Transverse colon (tissue), 4 donors: ENCODE data around the gene MACC1. TPM values are rescaled to one million over a fixed set of nuclear protein-coding genes. Genes with fewer than 3 reads are reported as not detected.

Source experiments
- DNase-seq: peaks from one replicate; pipeline ENCODE4 v3.0.0-alpha.2; 2019
- H3K27ac ChIP-seq, 4 donors: fragments of 200-600 bp; sonication (generic); 2 replicates each; pipeline ENCODE4 v1.5.1; 2016 to 2018; ENCODE audit warnings: inconsistent platforms in 4 of 4
- H3K27me3 ChIP-seq: fragments of 200-600 bp; sonication (generic); 2 replicates; pipeline ENCODE4 v1.5.1; 2017; ENCODE audit warnings: inconsistent platforms
- H3K36me3 ChIP-seq, 4 donors: fragments of 200-600 bp; sonication (generic); 2 replicates each; pipeline ENCODE4 v1.5.1; 2017 to 2019; ENCODE audit warnings: inconsistent platforms in 4 of 4
- H3K4me1 ChIP-seq, 4 donors: fragments of 200-600 bp; sonication (generic); 2 replicates each; pipeline ENCODE4 v1.5.1; 2017 to 2020; ENCODE audit warnings: inconsistent platforms in 4 of 4
- H3K4me3 ChIP-seq, 4 donors: fragments of 200-600 bp; sonication (generic); 1 replicate in 1 of 4; 2 replicates in 3 of 4; pipeline versions ENCODE4 v1.5.1 to v1.6.1; 2017 to 2019; ENCODE audit warnings: inconsistent platforms in 4 of 4
- H3K9me3 ChIP-seq, 2 donors: fragments of 200-600 bp; sonication (generic); 2 replicates each; pipeline ENCODE4 v1.5.1; 2017 to 2019; ENCODE audit warnings: inconsistent platforms in 2 of 2
- EP300 ChIP-seq: sonication (generic); formaldehyde crosslinking; IDR thresholded peaks from one replicate; pipeline ENCODE4 v1.6.1; 2017; ENCODE audit warnings: antibody characterized with exemption, low read depth
- POLR2A ChIP-seq: fragments of 450-650 bp; IDR thresholded peaks from one replicate; pipeline ENCODE4 v1.6.1; 2016; ENCODE audit warnings: antibody characterized with exemption, mild to moderate bottlenecking, moderate library complexity
- POLR2AphosphoS5 ChIP-seq, 3 donors: sonication (generic); formaldehyde crosslinking; IDR thresholded peaks; one replicate each; pipeline ENCODE4 v1.6.1; 2016; ENCODE audit warnings: antibody characterized with exemption in 3 of 3
- WGBS, 2 donors: methylation state at CpG; one replicate each; pipeline ENCODE4 v1.1.5; 2018; ENCODE audit warnings: low coverage in 1 of 2; 5-methylcytosine and 5-hydroxymethylcytosine counted together
- in situ Hi-C, 4 donors: fragments of 200-750 bp; cut with MboI; loops; one replicate each; pipeline versions ENCODE4 v1.15.0 to v1.15.1; 2017; ENCODE audit warnings: low sequenced_read_pairs in 3 of 4, low pct_ligation_motif_present in 1 of 4, low pct_unique_long_range_greater_than_20kb in 1 of 4
- intact Hi-C: fragments of 100-400 bp; cut with DNase I; formaldehyde crosslinking; loops from one replicate; pipeline ENCODE4 v1.15.1; 2023; ENCODE audit warnings: low total_unique reads
- total RNA-seq, 4 donors: library from RNA; depleted of rRNA; stranded (reverse); fragments of >200 nt; gene quantifications; one replicate each; pipeline ENCODE4 v1.1.0, GENCODE V29; 2016
- TF ChIP-seq, protein P1 (sequence below), 5 experiments: fragments of 200-600 bp in 3 of 5; fragments of 450-650 bp in 2 of 5; sonication (generic) in 3 of 5; IDR thresholded peaks; 1 replicate in 2 of 5; 2 replicates in 3 of 5; pipeline ENCODE4 v1.5.1; 2016 to 2017; ENCODE audit warnings: antibody characterized with exemption in 5 of 5, inconsistent platforms in 3 of 5, mild to moderate bottlenecking in 2 of 5, moderate library complexity in 1 of 5

The MACC1 gene
- total RNA-seq, 4 donors from 2014 or later = 5.2 to 9.8 (median 7.2) TPM

DNA sequence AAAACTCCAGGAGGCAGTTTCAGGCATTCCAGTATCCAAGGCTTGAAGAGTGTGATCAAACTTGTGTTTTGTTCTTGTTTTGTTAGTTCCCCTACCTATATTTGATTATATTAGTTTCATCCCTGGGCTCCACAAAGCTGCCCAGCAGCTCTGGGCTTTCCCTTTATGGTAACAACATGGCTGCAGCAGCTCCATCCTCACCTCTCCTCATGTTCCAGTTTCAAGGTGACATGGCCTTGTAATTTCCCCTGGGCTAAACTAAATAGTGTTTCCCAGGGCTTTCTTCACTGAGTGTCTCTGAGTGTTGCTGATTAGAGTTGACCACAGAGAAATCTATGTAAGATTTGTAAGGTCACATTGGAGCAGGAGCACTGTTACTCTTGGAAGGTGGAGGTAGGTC lies 83.4 kb downstream of the MACC1 start:
- H3K27ac ChIP-seq = no peak overlapping the region
- no peak for TF ChIP-seq EP300
- TF ChIP-seq POLR2AphosphoS5 (IDR thresholded peaks at IDR 0.05) = no peak
- TF ChIP-seq, protein P1, sequence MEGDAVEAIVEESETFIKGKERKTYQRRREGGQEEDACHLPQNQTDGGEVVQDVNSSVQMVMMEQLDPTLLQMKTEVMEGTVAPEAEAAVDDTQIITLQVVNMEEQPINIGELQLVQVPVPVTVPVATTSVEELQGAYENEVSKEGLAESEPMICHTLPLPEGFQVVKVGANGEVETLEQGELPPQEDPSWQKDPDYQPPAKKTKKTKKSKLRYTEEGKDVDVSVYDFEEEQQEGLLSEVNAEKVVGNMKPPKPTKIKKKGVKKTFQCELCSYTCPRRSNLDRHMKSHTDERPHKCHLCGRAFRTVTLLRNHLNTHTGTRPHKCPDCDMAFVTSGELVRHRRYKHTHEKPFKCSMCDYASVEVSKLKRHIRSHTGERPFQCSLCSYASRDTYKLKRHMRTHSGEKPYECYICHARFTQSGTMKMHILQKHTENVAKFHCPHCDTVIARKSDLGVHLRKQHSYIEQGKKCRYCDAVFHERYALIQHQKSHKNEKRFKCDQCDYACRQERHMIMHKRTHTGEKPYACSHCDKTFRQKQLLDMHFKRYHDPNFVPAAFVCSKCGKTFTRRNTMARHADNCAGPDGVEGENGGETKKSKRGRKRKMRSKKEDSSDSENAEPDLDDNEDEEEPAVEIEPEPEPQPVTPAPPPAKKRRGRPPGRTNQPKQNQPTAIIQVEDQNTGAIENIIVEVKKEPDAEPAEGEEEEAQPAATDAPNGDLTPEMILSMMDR (IDR thresholded peaks at IDR 0.05) = no peak
- no peak for TF ChIP-seq POLR2A
- H3K4me3 ChIP-seq = no peak overlapping the region
- DNase-seq = no peak
- no peaks in the 10 kb centered on the region for H3K27me3 ChIP-seq
- in situ Hi-C loops = no loop called here
- intact Hi-C loops = no loop called here
- H3K36me3 ChIP-seq = no peaks in the 10 kb centered on the region
- H3K9me3 ChIP-seq = no peaks in the 10 kb centered on the region
- no peaks in the 10 kb centered on the region for H3K4me1 ChIP-seq

- WGBS, 2 donors = 87 to 90% methylated on average over 2 of the region's 2 CpGs
- TF ChIP-seq, protein P1 (IDR thresholded peaks at IDR 0.05) = no peak
- TF ChIP-seq POLR2AphosphoS5 (IDR thresholded peaks at IDR 0.05) (no peak), EP300 (no peak), POLR2A (no peak)
- no peak for DNase-seq
- Histone ChIP-seq H3K27me3 (no peaks in the 10 kb centered on the region), H3K4me3 (no peak overlapping the region), H3K27ac (no peak overlapping the region), H3K4me1 (no peaks in the 10 kb centered on the region), H3K9me3 (no peaks in the 10 kb centered on the region), H3K36me3 (no peaks in the 10 kb centered on the region)
- in situ Hi-C loops = no loop called here
- intact Hi-C loops = no loop called here
Observed at GRCh38 chr7:20132585-20132984, 84.6 kb downstream of the MACC1 start.

- intact Hi-C loops (no loop called here), in situ Hi-C loops (no loop called here)
- TF ChIP-seq POLR2AphosphoS5 (IDR thresholded peaks at IDR 0.05) (no peak), EP300 (no peak), POLR2A (no peak)
- TF ChIP-seq, protein P1 (IDR thresholded peaks at IDR 0.05) = no peak
- WGBS, 2 donors = 79 to 100% methylated on average over 2 to 4 of the region's 4 CpGs
- no peaks in the 10 kb centered on the region for H3K36me3 ChIP-seq
- H3K27me3 ChIP-seq = no peaks in the 10 kb centered on the region
- H3K9me3 ChIP-seq = no peaks in the 10 kb centered on the region
- DNase-seq = no peak
- H3K4me3 ChIP-seq = no peak overlapping the region
- H3K4me1 ChIP-seq = no peaks in the 10 kb centered on the region
- no peak overlapping the region for H3K27ac ChIP-seq
Observed at GRCh38 chr7:20131776-20132175, 85.4 kb downstream of the MACC1 start.

GRCh38 chr7:20129920-20130319 lies 87.3 kb downstream of the MACC1 start:
- Histone ChIP-seq H3K27me3 (no peaks in the 10 kb centered on the region), H3K27ac (no peak overlapping the region), H3K4me3 (no peak overlapping the region), H3K36me3 (no peaks in the 10 kb centered on the region), H3K4me1 (no peaks in the 10 kb centered on the region), H3K9me3 (no peaks in the 10 kb centered on the region)
- no peak for DNase-seq
- in situ Hi-C loops = no loop called here
- intact Hi-C loops = no loop called here
- TF ChIP-seq POLR2A (no peak), POLR2AphosphoS5 (IDR thresholded peaks at IDR 0.05) (no peak), EP300 (no peak)
- TF ChIP-seq, protein P1 (IDR thresholded peaks at IDR 0.05) = no peak
